GM12878 (cell line): ENCODE results near the gene AP4E1. TPM values are rescaled to one million over a fixed set of nuclear protein-coding genes. Genes with fewer than 3 reads are reported as not detected.

Experiments
- CBFB ChIP-seq: IDR thresholded peaks from 2 replicates; pipeline ENCODE4 v1.6.1; 2016; ENCODE audit warnings: antibody characterized with exemption, low read depth
- CBX5 ChIP-seq: sonication (generic); IDR thresholded peaks from 2 replicates; pipeline ENCODE4 v1.6.1; 2016; ENCODE audit warnings: low read depth, moderate library complexity, mild to moderate bottlenecking, inconsistent platforms
- CHD4 ChIP-seq: fragments of 200-600 bp; sonication (generic); IDR thresholded peaks from 2 replicates; pipeline ENCODE4 v1.6.1; 2016; ENCODE audit warnings: mild to moderate bottlenecking
- CREB1 ChIP-seq: IDR thresholded peaks from 2 replicates; pipeline ENCODE4 v1.6.1; 2012; ENCODE audit warnings: low read depth, mild to moderate bottlenecking, inconsistent platforms
- CTCF ChIP-seq, 3 experiments: IDR thresholded peaks in 2 of 3; conservative IDR thresholded peaks in 1 of 3; 2 replicates each; pipeline ENCODE4 v1.5.1; 2011; ENCODE audit warnings: low read depth in 3 of 3, low read length in 3 of 3, mild to moderate bottlenecking in 3 of 3, control low read depth in 2 of 3, moderate library complexity in 2 of 3, inconsistent platforms in 1 of 3, mixed read lengths in 1 of 3; ENCODE audit not compliant: control insufficient read depth in 2 of 3, insufficient read depth in 1 of 3; ENCODE audit errors: extremely low read depth in 1 of 3
- DPF2 ChIP-seq: fragments of 450-650 bp; IDR thresholded peaks from 2 replicates; pipeline ENCODE4 v1.6.1; 2017; ENCODE audit warnings: mild to moderate bottlenecking
- ELK1 ChIP-seq: IDR thresholded peaks from 2 replicates; pipeline ENCODE4 v1.6.1; 2012; ENCODE audit warnings: low read depth, low read length, improper control_type of control experiment
- EP300 ChIP-seq, 2 experiments: fragments of 150-350 bp in 1 of 2; IDR thresholded peaks; 2 replicates each; pipeline ENCODE4 v1.6.1; 2011 to 2012; ENCODE audit warnings: low read depth in 2 of 2, low read length in 2 of 2, borderline replicate concordance in 1 of 2, improper control_type of control experiment in 1 of 2, inconsistent platforms in 1 of 2; ENCODE audit not compliant: control insufficient read depth in 1 of 2
- HDAC6 ChIP-seq: fragments of 200-600 bp; sonication (generic); IDR thresholded peaks from one replicate; pipeline ENCODE4 v1.8.0; 2017; ENCODE audit warnings: antibody characterized with exemption; ENCODE audit not compliant: unreplicated experiment
- MEF2A ChIP-seq: IDR thresholded peaks from 2 replicates; pipeline ENCODE4 v1.6.1; 2011; ENCODE audit warnings: low read depth, mild to moderate bottlenecking, low read length, moderate library complexity; ENCODE audit not compliant: insufficient read depth
- MTA3 ChIP-seq: IDR thresholded peaks from 2 replicates; pipeline ENCODE4 v1.6.1; 2012; ENCODE audit warnings: low read length, inconsistent platforms, borderline replicate concordance
- NFXL1 ChIP-seq: fragments of 450-650 bp; IDR thresholded peaks from 2 replicates; pipeline ENCODE4 v1.6.1; 2017; ENCODE audit warnings: antibody characterized with exemption, mild to moderate bottlenecking, borderline replicate concordance
- NFYB ChIP-seq: IDR thresholded peaks from 2 replicates; pipeline ENCODE4 v1.6.1; 2011; ENCODE audit warnings: low read depth, mild to moderate bottlenecking, low read length, improper control_type of control experiment, moderate library complexity; ENCODE audit not compliant: insufficient read depth
- NKRF ChIP-seq: fragments of 450-650 bp; conservative IDR thresholded peaks from 2 replicates; pipeline ENCODE4 v1.6.1; 2017; ENCODE audit warnings: mild to moderate bottlenecking, moderate library complexity
- RFX5 ChIP-seq: IDR thresholded peaks from 2 replicates; pipeline ENCODE4 v1.6.1; 2011; ENCODE audit warnings: low read depth, low read length, improper control_type of control experiment
- SMARCA5 ChIP-seq: fragments of 450-650 bp; IDR thresholded peaks from 2 replicates; pipeline ENCODE4 v1.6.1; 2017; ENCODE audit warnings: mild to moderate bottlenecking
- STAT3 ChIP-seq: IDR thresholded peaks from 2 replicates; pipeline ENCODE4 v1.6.1; 2011; ENCODE audit warnings: low read depth, low read length, improper control_type of control experiment
- ZNF24 ChIP-seq: fragments of 450-650 bp; IDR thresholded peaks from 2 replicates; pipeline ENCODE4 v1.6.1; 2017; ENCODE audit warnings: antibody characterized with exemption, mild to moderate bottlenecking
- ZNF622 ChIP-seq: fragments of 450-650 bp; IDR thresholded peaks from 2 replicates; pipeline ENCODE4 v1.6.1; 2017; ENCODE audit warnings: mild to moderate bottlenecking, inconsistent platforms
- ZSCAN29 ChIP-seq: fragments of 450-650 bp; IDR thresholded peaks from 2 replicates; pipeline ENCODE4 v1.6.1; 2017; ENCODE audit warnings: mild to moderate bottlenecking, moderate library complexity
- polyA plus RNA-seq, 11 experiments: library from polyadenylated mRNA; depleted of rRNA in 4 of 11; unstranded in 6 of 11; stranded (reverse) in 5 of 11; fragments of >200 nt; fragmentation: Nextera tagmentation in 4 of 11; fragmentation: Illumina TruSeq in 1 of 11; extraction: Ambion mirVana in 4 of 11; extraction: Trizol in 1 of 11; gene quantifications; 1 replicate in 1 of 11; 2 replicates in 10 of 11; pipeline versions ENCODE4 v1.2.1 to v1.2.3, GENCODE V29; 2011 to 2016; ENCODE audit warnings: inconsistent platforms in 2 of 11, missing spikeins in 2 of 11, low read depth in 1 of 11
- total RNA-seq, 4 experiments: library from RNA; depleted of rRNA in 3 of 4; stranded (reverse); fragments of >200 nt in 3 of 4; fragmentation: Illumina TruSeq in 1 of 4; extraction: Trizol in 1 of 4; gene quantifications; 2 replicates each; pipeline versions ENCODE4 v1.2.1 to v1.2.3, GENCODE V29; 2013 to 2021
- TF ChIP-seq, protein P1 (sequence below): IDR thresholded peaks from 2 replicates; pipeline ENCODE4 v1.6.1; 2011; ENCODE audit warnings: mild to moderate bottlenecking, low read depth, low read length, moderate library complexity; ENCODE audit not compliant: insufficient replicate concordance
- TF ChIP-seq, protein P2 (sequence below): fragments of 450-650 bp; IDR thresholded peaks from 2 replicates; pipeline ENCODE4 v1.6.1; 2017; ENCODE audit warnings: mild to moderate bottlenecking

The AP4E1 gene
- total and polyA plus RNA-seq, 10 of the 15 experiments (the other 5 are each of a cell fraction or from before 2014, with no cell fraction given): 1.2 to 11.4 (median 6.7) TPM

DNA sequence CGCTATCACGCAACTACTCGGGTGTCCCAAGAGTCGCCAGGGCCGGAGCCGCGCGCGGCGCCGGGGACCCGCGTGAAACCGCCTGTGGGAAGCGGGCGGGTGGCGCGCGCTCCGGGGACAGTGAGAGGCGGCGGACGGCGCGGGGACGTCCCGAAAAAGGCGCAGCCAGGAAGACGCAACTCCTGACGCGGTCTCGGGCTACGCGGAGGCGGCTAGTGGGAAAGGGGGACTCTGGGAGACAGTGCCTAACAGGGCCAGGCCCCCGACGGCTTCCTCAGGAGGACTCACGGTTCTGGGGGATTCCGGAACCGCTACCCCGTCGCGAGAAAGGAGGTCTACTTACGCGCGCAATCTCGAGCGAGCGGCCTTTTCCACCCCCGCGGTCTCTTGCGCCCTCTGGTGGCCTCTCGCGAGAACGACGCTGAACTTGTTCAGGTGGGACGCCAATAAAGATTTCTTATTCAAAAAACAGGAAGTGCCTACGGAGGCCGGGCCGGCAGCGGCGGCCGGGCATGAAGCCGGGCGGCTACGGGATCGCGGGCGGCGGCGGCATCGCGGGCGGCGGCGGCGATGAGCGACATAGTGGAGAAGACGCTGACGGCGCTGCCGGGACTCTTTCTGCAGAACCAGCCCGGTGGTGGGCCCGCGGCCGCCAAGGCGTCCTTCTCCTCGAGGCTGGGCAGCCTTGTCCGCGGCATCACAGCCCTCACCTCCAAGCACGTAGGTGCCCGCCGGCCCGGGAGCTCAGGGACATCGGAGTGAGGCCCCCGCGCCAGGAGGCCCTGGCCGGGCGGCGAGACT is at the start of gene AP4E1 (continued):
- peak; percentile 95 for TF ChIP-seq NKRF
- TF ChIP-seq ZSCAN29: no peak
- TF ChIP-seq, protein P1, sequence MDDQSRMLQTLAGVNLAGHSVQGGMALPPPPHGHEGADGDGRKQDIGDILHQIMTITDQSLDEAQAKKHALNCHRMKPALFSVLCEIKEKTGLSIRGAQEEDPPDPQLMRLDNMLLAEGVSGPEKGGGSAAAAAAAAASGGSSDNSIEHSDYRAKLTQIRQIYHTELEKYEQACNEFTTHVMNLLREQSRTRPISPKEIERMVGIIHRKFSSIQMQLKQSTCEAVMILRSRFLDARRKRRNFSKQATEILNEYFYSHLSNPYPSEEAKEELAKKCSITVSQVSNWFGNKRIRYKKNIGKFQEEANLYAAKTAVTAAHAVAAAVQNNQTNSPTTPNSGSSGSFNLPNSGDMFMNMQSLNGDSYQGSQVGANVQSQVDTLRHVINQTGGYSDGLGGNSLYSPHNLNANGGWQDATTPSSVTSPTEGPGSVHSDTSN: no peak
- peak; percentile 92 to 98 (median 96); a peak in 5 of 6 replicates for TF ChIP-seq CTCF (IDR thresholded peaks at IDR 0.05 in 2 of 3, conservative IDR thresholded peaks at IDR 0.05 in 1 of 3; ENCODE audit: control insufficient read depth in 2 of 3, extremely low read depth in 1 of 3, insufficient read depth in 1 of 3, low read depth in 3 of 3, low read length in 3 of 3)
- TF ChIP-seq MEF2A: peak; percentile 73
- TF ChIP-seq NFXL1: no peak
- peak; percentile 54; the same call in 1 of the 2 replicates for TF ChIP-seq CBFB
- TF ChIP-seq CHD4: no peak
- TF ChIP-seq NFYB: no peak
- TF ChIP-seq SMARCA5: peak; percentile 96
- TF ChIP-seq ZNF24: peak; percentile 77
- peak; percentile 81; the same call in 1 of the 2 replicates for TF ChIP-seq CBX5
- peak; percentile 78 for TF ChIP-seq CREB1
- TF ChIP-seq, protein P2, sequence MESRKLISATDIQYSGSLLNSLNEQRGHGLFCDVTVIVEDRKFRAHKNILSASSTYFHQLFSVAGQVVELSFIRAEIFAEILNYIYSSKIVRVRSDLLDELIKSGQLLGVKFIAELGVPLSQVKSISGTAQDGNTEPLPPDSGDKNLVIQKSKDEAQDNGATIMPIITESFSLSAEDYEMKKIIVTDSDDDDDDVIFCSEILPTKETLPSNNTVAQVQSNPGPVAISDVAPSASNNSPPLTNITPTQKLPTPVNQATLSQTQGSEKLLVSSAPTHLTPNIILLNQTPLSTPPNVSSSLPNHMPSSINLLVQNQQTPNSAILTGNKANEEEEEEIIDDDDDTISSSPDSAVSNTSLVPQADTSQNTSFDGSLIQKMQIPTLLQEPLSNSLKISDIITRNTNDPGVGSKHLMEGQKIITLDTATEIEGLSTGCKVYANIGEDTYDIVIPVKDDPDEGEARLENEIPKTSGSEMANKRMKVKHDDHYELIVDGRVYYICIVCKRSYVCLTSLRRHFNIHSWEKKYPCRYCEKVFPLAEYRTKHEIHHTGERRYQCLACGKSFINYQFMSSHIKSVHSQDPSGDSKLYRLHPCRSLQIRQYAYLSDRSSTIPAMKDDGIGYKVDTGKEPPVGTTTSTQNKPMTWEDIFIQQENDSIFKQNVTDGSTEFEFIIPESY: no peak
- no peak for TF ChIP-seq RFX5
- TF ChIP-seq DPF2: peak; percentile 64
- no peak for TF ChIP-seq ZNF622
- TF ChIP-seq STAT3: no peak
- TF ChIP-seq ELK1: peak; percentile 92
- no peak for TF ChIP-seq HDAC6
- no peak for TF ChIP-seq MTA3
- peak; percentile 26 to 35; a peak in 1 of 4 replicates for TF ChIP-seq EP300 (IDR thresholded peaks at IDR 0.05; ENCODE audit: borderline replicate concordance in 1 of 2, control insufficient read depth in 1 of 2, low read depth in 2 of 2, low read length in 2 of 2)
